Measurements from ENCODE around the gene BLOC1S6. TPM values are rescaled to one million over a fixed set of nuclear protein-coding genes. Genes with fewer than 3 reads are reported as not detected.

The BLOC1S6 gene
- total RNA-seq, 6 donors from 2014 or later: 20.9 to 51.6 (median 36.9) TPM

DNA sequence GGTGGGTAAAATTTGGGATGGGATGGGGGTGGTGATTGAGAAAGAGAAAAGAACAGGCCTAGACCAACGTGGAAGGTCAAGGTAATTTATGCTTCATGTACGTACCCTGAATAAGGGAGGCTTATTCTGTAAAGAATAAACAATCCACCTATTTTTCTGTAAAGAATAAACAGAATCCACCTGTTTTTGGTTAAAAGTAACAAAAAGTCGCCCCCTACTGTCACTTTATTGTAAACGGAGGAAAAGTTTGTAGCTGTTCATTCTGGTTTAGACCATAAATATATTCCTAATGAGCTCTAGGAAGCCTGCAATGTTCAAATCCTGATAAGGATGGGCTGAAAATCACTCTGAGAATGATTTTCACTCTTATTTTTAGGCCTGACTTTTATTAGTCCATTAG, 24.1 kb downstream of the BLOC1S6 start:
- no peak for ATAC-seq (ENCODE audit: low FRiP score in 2 of 2)
- no peak overlapping the region for H3K4me3 ChIP-seq
- no peaks in the 10 kb centered on the region for H3K9me3 ChIP-seq
- peaks cover 2 to 18% (median 11%) of the 10 kb centered on the region in 4 donors for H3K36me3 ChIP-seq
- no peak for TF ChIP-seq POLR2AphosphoS5 (IDR thresholded peaks at IDR 0.05)
- TF ChIP-seq, protein P1, sequence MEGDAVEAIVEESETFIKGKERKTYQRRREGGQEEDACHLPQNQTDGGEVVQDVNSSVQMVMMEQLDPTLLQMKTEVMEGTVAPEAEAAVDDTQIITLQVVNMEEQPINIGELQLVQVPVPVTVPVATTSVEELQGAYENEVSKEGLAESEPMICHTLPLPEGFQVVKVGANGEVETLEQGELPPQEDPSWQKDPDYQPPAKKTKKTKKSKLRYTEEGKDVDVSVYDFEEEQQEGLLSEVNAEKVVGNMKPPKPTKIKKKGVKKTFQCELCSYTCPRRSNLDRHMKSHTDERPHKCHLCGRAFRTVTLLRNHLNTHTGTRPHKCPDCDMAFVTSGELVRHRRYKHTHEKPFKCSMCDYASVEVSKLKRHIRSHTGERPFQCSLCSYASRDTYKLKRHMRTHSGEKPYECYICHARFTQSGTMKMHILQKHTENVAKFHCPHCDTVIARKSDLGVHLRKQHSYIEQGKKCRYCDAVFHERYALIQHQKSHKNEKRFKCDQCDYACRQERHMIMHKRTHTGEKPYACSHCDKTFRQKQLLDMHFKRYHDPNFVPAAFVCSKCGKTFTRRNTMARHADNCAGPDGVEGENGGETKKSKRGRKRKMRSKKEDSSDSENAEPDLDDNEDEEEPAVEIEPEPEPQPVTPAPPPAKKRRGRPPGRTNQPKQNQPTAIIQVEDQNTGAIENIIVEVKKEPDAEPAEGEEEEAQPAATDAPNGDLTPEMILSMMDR (IDR thresholded peaks at IDR 0.05): peak in 3 of 6 experiments; percentile 10 to 20 (median 17)
- WGBS, 2 donors: 31 to 33% methylated on average over 4 of the region's 4 CpGs
- DNase-seq: no peak
- H3K4me1 ChIP-seq: no peaks in the 10 kb centered on the region
- H3K27ac ChIP-seq: no peak overlapping the region
- H3K27me3 ChIP-seq: no peaks in the 10 kb centered on the region

DNA sequence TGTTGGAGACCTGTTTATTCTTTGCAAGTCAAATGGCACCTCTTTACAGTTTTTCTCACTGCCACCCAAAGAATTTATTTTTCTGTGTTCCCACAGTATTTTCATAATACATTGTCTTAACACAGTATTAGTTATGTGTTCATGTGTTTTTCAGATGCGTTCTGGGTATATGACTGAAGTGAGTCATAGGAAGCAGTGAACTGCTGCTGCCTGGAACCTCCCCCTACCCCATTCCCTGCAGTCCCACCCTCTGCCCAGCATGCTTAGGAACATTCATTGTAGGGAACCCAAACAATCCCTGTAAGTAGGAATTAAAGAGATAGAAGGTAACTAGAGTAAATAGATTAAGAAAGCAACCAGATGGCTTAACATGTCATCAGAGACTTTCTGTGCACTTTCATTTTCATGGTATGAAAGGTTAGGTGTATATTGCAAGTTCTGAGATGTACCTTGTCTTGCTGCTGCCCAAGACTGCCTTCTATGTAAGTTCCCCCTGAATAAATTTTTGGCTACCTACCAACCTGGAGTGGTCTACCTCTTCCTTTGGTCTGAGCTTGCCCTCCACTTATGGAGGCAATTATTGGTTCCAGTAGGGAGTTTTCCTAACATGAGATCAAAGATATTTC, 25.7 kb downstream of the BLOC1S6 start:
- H3K9me3 ChIP-seq: no peaks in the 10 kb centered on the region
- DNase-seq (no peak), ATAC-seq (ENCODE audit: low FRiP score in 2 of 2) (no peak)
- no peaks in the 10 kb centered on the region for H3K4me1 ChIP-seq
- TF ChIP-seq POLR2A (IDR thresholded peaks at IDR 0.05): no peak
- TF ChIP-seq, protein P1 (IDR thresholded peaks at IDR 0.05): no peak
- no peak for TF ChIP-seq EP300 (IDR thresholded peaks at IDR 0.05)
- no peak for TF ChIP-seq POLR2AphosphoS5 (IDR thresholded peaks at IDR 0.05)
- WGBS, 2 donors: 52 to 79% methylated on average over 1 of the region's 1 CpG
- H3K36me3 ChIP-seq: peaks cover 0 to 6% (median 2%) of the 10 kb centered on the region in 4 donors
- no peak overlapping the region for H3K4me3 ChIP-seq
- H3K27ac ChIP-seq: no peak overlapping the region
- H3K27me3 ChIP-seq: no peaks in the 10 kb centered on the region

DNA sequence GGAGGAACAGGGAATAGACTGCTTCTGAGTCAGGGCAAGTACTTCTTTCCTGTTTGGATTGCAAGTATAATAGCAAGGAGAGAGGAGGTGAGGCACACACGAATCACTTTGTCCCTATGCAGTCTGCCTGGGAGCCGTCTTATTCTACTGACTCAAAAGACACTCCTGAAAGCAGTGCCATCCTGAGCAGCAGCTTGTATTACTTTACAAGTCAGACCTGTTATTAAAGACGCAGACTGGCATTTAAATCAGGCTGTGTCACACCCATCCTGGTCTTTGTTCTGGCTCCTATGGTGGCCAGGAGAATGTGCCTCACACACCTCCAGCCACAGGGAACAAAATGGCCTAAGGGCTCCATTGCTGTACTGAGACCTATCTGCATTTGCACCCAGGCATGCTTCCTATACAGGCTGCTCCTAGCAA, 29.7 kb downstream of the BLOC1S6 start:
- H3K4me1 ChIP-seq: no peaks in the 10 kb centered on the region
- H3K4me3 ChIP-seq: no peak overlapping the region
- H3K36me3 ChIP-seq: no peaks in the 10 kb centered on the region
- no peak overlapping the region for H3K27ac ChIP-seq
- ATAC-seq (ENCODE audit: low FRiP score in 2 of 2): no peak
- 82 to 85% methylated on average over 3 of the region's 3 CpGs for WGBS, 2 donors
- no peak for DNase-seq
- no peak for TF ChIP-seq EP300 (IDR thresholded peaks at IDR 0.05)
- TF ChIP-seq POLR2AphosphoS5 (IDR thresholded peaks at IDR 0.05): no peak
- TF ChIP-seq, protein P1 (IDR thresholded peaks at IDR 0.05): no peak
- no peak for TF ChIP-seq POLR2A (IDR thresholded peaks at IDR 0.05)
- no peaks in the 10 kb centered on the region for H3K27me3 ChIP-seq
- no peaks in the 10 kb centered on the region for H3K9me3 ChIP-seq

DNA sequence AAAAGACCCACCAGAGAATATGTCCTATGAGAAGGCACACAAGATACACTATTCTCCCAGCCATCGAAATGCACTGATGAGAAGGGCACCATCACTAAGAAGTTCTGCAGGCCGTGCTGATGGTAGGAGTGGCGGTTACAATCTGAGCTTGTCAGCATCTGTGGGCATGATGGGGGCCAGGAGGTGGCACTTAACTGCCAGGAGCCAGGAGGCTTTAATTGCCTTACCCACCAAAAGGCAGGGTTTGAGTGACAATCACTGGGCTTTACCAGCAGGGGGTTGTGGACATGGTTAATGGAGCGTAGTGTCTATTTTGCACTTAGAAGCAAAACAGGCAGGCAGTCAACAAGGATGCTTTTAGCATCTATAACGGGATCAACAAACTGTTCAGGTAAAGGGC, 31.6 kb downstream of the BLOC1S6 start:
- TF ChIP-seq, protein P1 (IDR thresholded peaks at IDR 0.05): no peak
- TF ChIP-seq POLR2A (IDR thresholded peaks at IDR 0.05) (no peak), POLR2AphosphoS5 (IDR thresholded peaks at IDR 0.05) (no peak), EP300 (IDR thresholded peaks at IDR 0.05) (no peak)
- WGBS, 2 donors: 91 to 96% methylated on average over 5 of the region's 5 CpGs
- H3K27me3 ChIP-seq: no peaks in the 10 kb centered on the region
- ATAC-seq (ENCODE audit: low FRiP score in 2 of 2) (no peak), DNase-seq (no peak)
- no peaks in the 10 kb centered on the region for H3K4me1 ChIP-seq
- H3K36me3 ChIP-seq: no peaks in the 10 kb centered on the region
- H3K4me3 ChIP-seq: no peak overlapping the region
- no peaks in the 10 kb centered on the region for H3K9me3 ChIP-seq
- H3K27ac ChIP-seq: no peak overlapping the region

DNA sequence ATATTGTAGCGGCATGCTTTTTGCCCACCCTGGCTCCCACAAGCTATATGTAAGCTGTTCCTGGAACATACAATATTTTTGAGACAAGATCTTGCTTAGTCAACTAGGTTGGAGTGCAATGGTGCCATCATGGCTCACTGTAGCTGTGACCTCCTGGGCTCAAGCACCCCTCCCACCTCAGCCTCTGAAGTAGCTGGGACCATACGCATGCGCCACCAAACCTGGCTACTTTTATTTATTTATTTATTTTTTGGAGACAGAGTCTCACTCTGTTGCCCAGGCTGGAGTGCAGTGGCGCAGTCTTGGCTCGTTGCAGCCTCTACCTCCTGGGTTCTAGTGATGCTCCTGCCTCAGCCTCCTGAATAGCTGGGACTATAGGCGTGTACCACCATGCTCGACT, 41.0 kb downstream of the BLOC1S6 start:
- Histone ChIP-seq H3K27me3 (no peaks in the 10 kb centered on the region), H3K9me3 (peaks cover 0 to 18% (median 10%) of the 10 kb centered on the region in 4 donors), H3K36me3 (no peaks in the 10 kb centered on the region), H3K4me3 (no peak overlapping the region), H3K27ac (no peak overlapping the region), H3K4me1 (peaks cover 0 to 10% (median 2%) of the 10 kb centered on the region in 4 donors)
- DNase-seq (no peak), ATAC-seq (ENCODE audit: low FRiP score in 2 of 2) (no peak)
- TF ChIP-seq, protein P1 (IDR thresholded peaks at IDR 0.05): no peak
- TF ChIP-seq POLR2AphosphoS5 (IDR thresholded peaks at IDR 0.05) (no peak), EP300 (IDR thresholded peaks at IDR 0.05) (no peak), POLR2A (IDR thresholded peaks at IDR 0.05) (no peak)
- 97 to 98% methylated on average over 7 of the region's 7 CpGs for WGBS, 2 donors
